HEK293T (cell line): ENCODE data around the gene PIP5K1B.

Experiments used
- SUZ12 ChIP-seq: fragments of 450-650 bp; IDR thresholded peaks from 2 replicates; pipeline ENCODE4 v1.6.1; 2016; ENCODE audit warnings: mild to moderate bottlenecking
- ZNF384 ChIP-seq: fragments of 450-650 bp; IDR thresholded peaks from 2 replicates; pipeline ENCODE4 v1.6.1; 2016

DNA sequence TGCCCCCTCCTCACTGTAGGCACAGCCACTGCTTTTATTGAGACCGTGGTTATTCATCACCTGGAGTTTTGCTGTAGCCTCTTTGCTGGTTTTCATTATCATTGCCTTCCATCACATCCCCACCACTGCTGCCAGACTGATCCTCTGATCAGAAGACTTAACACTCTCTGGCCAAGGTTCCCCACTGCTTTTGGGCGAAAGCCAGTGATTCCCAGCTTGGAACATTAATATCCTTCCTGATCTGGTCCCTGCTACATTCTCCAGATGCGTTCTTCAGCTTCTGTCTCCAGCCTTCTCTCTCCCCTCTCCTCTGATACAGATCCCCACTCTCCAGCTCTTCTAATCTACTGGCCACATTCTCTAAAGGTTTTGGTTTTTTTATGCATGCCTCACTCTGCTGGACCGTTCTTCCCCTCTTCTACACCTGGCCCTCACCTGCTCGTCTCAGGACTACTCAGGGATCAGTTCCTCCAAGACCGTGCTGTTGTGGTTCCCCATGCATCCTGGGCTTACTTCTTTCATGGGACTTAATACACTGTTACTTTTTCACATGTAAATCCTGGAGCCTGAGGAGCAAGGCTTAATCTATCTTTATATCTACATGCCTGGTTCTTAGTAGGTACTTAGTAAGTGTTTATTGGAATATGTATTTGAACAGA, 193.9 kb downstream of the PIP5K1B start:
- TF ChIP-seq ZNF384: no peak
- TF ChIP-seq SUZ12: no peak
